M059J (cell line): Measurements from ENCODE around the gene ATP5F1C. TPM values are rescaled to one million over a fixed set of nuclear protein-coding genes. Genes with fewer than 3 reads are reported as not detected.
"Not testable (repeated sequence)": the region's sequence is repeated elsewhere in the genome, so short reads cannot be mapped to it uniquely, and the experiment has no call there.

Source experiments
- DNase-seq: peaks from one replicate; pipeline ENCODE4 v3.0.0-alpha.2; 2012; ENCODE audit warnings: low read depth
- total RNA-seq: library from RNA; depleted of rRNA; stranded (reverse); fragments of >200 nt; shearing (Covaris generic); gene quantifications from 2 replicates; pipeline ENCODE4 v1.2.3, GENCODE V29; 2014

The ATP5F1C gene
- total RNA-seq, 1 experiment from 2014 or later, result 258 TPM

- DNase-seq, result no peak
Observed at GRCh38 chr10:7794251-7795026, 6.5 kb downstream of the ATP5F1C start.

GRCh38 chr10:7795605-7796004, 7.6 kb downstream of the ATP5F1C start:
- peak; percentile 35 for DNase-seq

- DNase-seq, result peak; percentile 83
Observed at GRCh38 chr10:7797582-7797981, 9.6 kb downstream of the ATP5F1C start.

- no peak for DNase-seq
Observed at GRCh38 chr10:7802606-7803005, 14.6 kb downstream of the ATP5F1C start.

- DNase-seq, result no peak
Observed at GRCh38 chr10:7804216-7804615, 16.2 kb downstream of the ATP5F1C start.

GRCh38 chr10:7804741-7805140, 16.8 kb downstream of the ATP5F1C start:
- no peak for DNase-seq

GRCh38 chr10:7808686-7809267, 20.8 kb downstream of the ATP5F1C start:
- no peak for DNase-seq

GRCh38 chr10:7810443-7810842, 22.5 kb downstream of the ATP5F1C start:
- no peak for DNase-seq

GRCh38 chr10:7811000-7811399, 23.0 kb downstream of the ATP5F1C start:
- no peak for DNase-seq

GRCh38 chr10:7811743-7812142, 23.8 kb downstream of the ATP5F1C start:
- DNase-seq, result not testable (repeated sequence)

- no peak for DNase-seq
Observed at GRCh38 chr10:7813481-7813880, 25.5 kb downstream of the ATP5F1C start.

GRCh38 chr10:7817576-7817975, 29.6 kb downstream of the ATP5F1C start:
- DNase-seq, result no peak

- no peak for DNase-seq
Observed at GRCh38 chr10:7817984-7818294, 30.0 kb downstream of the ATP5F1C start.

- DNase-seq, result peak; percentile 70
Observed at GRCh38 chr10:7818295-7819120, 30.5 kb downstream of the ATP5F1C start, which contains the start of gene TAF3. Gene TAF3, plus strand, starts transcription at chr10:7818505. Its CDS starts 205 bp downstream, at chr10:7818710.

- DNase-seq, result peak; percentile 44
Observed at GRCh38 chr10:7819121-7819460, 31.1 kb downstream of the ATP5F1C start.

GRCh38 chr10:7824251-7824650, 36.3 kb downstream of the ATP5F1C start:
- DNase-seq, result no peak

GRCh38 chr10:7826971-7827370, 39.0 kb downstream of the ATP5F1C start:
- DNase-seq, result peak; percentile 44

- no peak for DNase-seq
Observed at GRCh38 chr10:7829289-7829834, 41.4 kb downstream of the ATP5F1C start.

GRCh38 chr10:7832060-7832459, 44.1 kb downstream of the ATP5F1C start:
- no peak for DNase-seq

- DNase-seq, result no peak
Observed at GRCh38 chr10:7833210-7833609, 45.2 kb downstream of the ATP5F1C start.

- no peak for DNase-seq
Observed at GRCh38 chr10:7834262-7834661, 46.3 kb downstream of the ATP5F1C start.

- DNase-seq, result no peak
Observed at GRCh38 chr10:7836571-7836970, 48.6 kb downstream of the ATP5F1C start.
